HCT116 (cell line): Measurements from ENCODE around the gene ABCB10.

Experiments used
- ATF3 ChIP-seq: IDR thresholded peaks from 2 replicates; pipeline ENCODE4 v1.6.1; 2012
- CTCF ChIP-seq, 3 experiments: fragments of 200-600 bp in 1 of 3; sonication (generic) in 1 of 3; IDR thresholded peaks in 2 of 3; conservative IDR thresholded peaks in 1 of 3; 2 replicates each; pipeline ENCODE4 v1.5.1; 2012 to 2017; ENCODE audit warnings: low read depth in 2 of 3, low read length in 2 of 3, antibody characterized with exemption in 1 of 3, borderline replicate concordance in 1 of 3, control low read depth in 1 of 3, mild to moderate bottlenecking in 1 of 3, mixed read lengths in 1 of 3, mixed run types in 1 of 3, moderate library complexity in 1 of 3; ENCODE audit not compliant: insufficient read depth in 1 of 3
- POLR2A ChIP-seq: IDR thresholded peaks from 2 replicates; pipeline ENCODE4 v1.7.0; 2011; ENCODE audit warnings: borderline replicate concordance; ENCODE audit not compliant: insufficient read depth, insufficient read length; ENCODE audit errors: extremely low read depth
- POLR2AphosphoS5 ChIP-seq: IDR thresholded peaks from 2 replicates; pipeline ENCODE4 v1.6.1; 2011; ENCODE audit warnings: mild to moderate bottlenecking, low read depth, low read length, moderate library complexity
- RAD21 ChIP-seq: IDR thresholded peaks from 2 replicates; pipeline ENCODE4 v1.6.1; 2012; ENCODE audit warnings: low read depth, mild to moderate bottlenecking
- TCF7L2 ChIP-seq: IDR thresholded peaks from 2 replicates; pipeline ENCODE4 v1.7.0; 2011; ENCODE audit warnings: borderline replicate concordance, inconsistent platforms; ENCODE audit not compliant: insufficient read depth, insufficient read length; ENCODE audit errors: extremely low read depth
- YY1 ChIP-seq: IDR thresholded peaks from 2 replicates; pipeline ENCODE4 v1.6.1; 2011; ENCODE audit warnings: low read length, low read depth, moderate library complexity, mild to moderate bottlenecking; ENCODE audit not compliant: insufficient replicate concordance; ENCODE audit errors: extremely low read depth
- ZNF274 ChIP-seq: fragments of 200-500 bp; sonication (Bioruptor generic); IDR thresholded peaks from 2 replicates; pipeline ENCODE4 v1.6.1; 2014; ENCODE audit warnings: mild to moderate bottlenecking, low read depth, low read length, inconsistent platforms

GRCh38 chr1:229563241-229563640 is 4.7 kb upstream of the ABCB10 start:
- no peak for TF ChIP-seq CTCF (IDR thresholded peaks at IDR 0.05 in 2 of 3, conservative IDR thresholded peaks at IDR 0.05 in 1 of 3; ENCODE audit: borderline replicate concordance in 1 of 3, insufficient read depth in 1 of 3, low read depth in 2 of 3, low read length in 2 of 3)
- no peak for TF ChIP-seq POLR2A
- no peak for TF ChIP-seq TCF7L2
- no peak for TF ChIP-seq POLR2AphosphoS5
- no peak for TF ChIP-seq ATF3
- TF ChIP-seq RAD21: no peak
- no peak for TF ChIP-seq ZNF274
- TF ChIP-seq YY1: no peak
